GM19193 (cell line): ENCODE results near the gene NTSR1.

Experiments used
- POLR2A ChIP-seq: IDR thresholded peaks from 4 replicates; pipeline ENCODE4 v1.6.1; 2011; ENCODE audit not compliant: insufficient read depth, insufficient read length; ENCODE audit errors: extremely low read depth

Gene NTSR1

GRCh38 chr20:62743777-62744317 lies 35.2 kb downstream of the NTSR1 start:
- TF ChIP-seq POLR2A, result no peak

GRCh38 chr20:62744741-62745191 lies 36.1 kb downstream of the NTSR1 start:
- TF ChIP-seq POLR2A, result no peak

GRCh38 chr20:62745279-62745951 lies 36.8 kb downstream of the NTSR1 start:
- no peak for TF ChIP-seq POLR2A

- TF ChIP-seq POLR2A, result no peak
Observed at GRCh38 chr20:62745952-62746288, 37.3 kb downstream of the NTSR1 start.

GRCh38 chr20:62748311-62748710 lies 39.7 kb downstream of the NTSR1 start:
- TF ChIP-seq POLR2A, result no peak

- no peak for TF ChIP-seq POLR2A
Observed at GRCh38 chr20:62749851-62750445, 41.3 kb downstream of the NTSR1 start.

- no peak for TF ChIP-seq POLR2A
Observed at GRCh38 chr20:62751551-62752150, 43.0 kb downstream of the NTSR1 start.

GRCh38 chr20:62752181-62752670 lies 43.6 kb downstream of the NTSR1 start:
- TF ChIP-seq POLR2A, result no peak

GRCh38 chr20:62752671-62753501 lies 44.2 kb downstream of the NTSR1 start:
- TF ChIP-seq POLR2A, result no peak

GRCh38 chr20:62753626-62754025 lies 45.0 kb downstream of the NTSR1 start:
- no peak for TF ChIP-seq POLR2A

GRCh38 chr20:62754122-62754990 lies 45.7 kb downstream of the NTSR1 start:
- TF ChIP-seq POLR2A, result no peak

- TF ChIP-seq POLR2A, result no peak
Observed at GRCh38 chr20:62754991-62755356, 46.3 kb downstream of the NTSR1 start.

- TF ChIP-seq POLR2A, result no peak
Observed at GRCh38 chr20:62755817-62756724, 47.4 kb downstream of the NTSR1 start.
